IPS-20b (cell line): ENCODE data around the gene CDC73.

Experiments used
- H3K27ac ChIP-seq: one replicate; pipeline ENCODE4 v1.5.1; 2013; ENCODE audit warnings: low read length
- H3K27me3 ChIP-seq: 2 replicates; pipeline ENCODE4 v1.6.1; 2013; ENCODE audit warnings: mild to moderate bottlenecking, low read length, inconsistent platforms; ENCODE audit not compliant: insufficient read depth
- H3K36me3 ChIP-seq: 2 replicates; pipeline ENCODE4 v1.6.1; 2013; ENCODE audit warnings: low read depth, mild to moderate bottlenecking, inconsistent platforms, low read length, moderate library complexity; ENCODE audit not compliant: insufficient read depth
- H3K4me1 ChIP-seq: 2 replicates; pipeline ENCODE4 v1.6.1; 2013; ENCODE audit warnings: mild to moderate bottlenecking, control low read depth, inconsistent platforms, low read length, moderate library complexity; ENCODE audit not compliant: insufficient read depth
- H3K4me3 ChIP-seq: 2 replicates; pipeline ENCODE4 v1.5.1; 2013; ENCODE audit warnings: mild to moderate bottlenecking, low read length, inconsistent platforms
- H3K9ac ChIP-seq: 2 replicates; pipeline ENCODE4 v1.6.1; 2013; ENCODE audit warnings: low read depth, mild to moderate bottlenecking, inconsistent platforms, low read length, moderate library complexity
- H3K9me3 ChIP-seq: 2 replicates; pipeline ENCODE4 v1.6.1; 2013; ENCODE audit warnings: mild to moderate bottlenecking, low read depth, low read length, inconsistent platforms; ENCODE audit not compliant: insufficient read depth

The CDC73 gene

DNA sequence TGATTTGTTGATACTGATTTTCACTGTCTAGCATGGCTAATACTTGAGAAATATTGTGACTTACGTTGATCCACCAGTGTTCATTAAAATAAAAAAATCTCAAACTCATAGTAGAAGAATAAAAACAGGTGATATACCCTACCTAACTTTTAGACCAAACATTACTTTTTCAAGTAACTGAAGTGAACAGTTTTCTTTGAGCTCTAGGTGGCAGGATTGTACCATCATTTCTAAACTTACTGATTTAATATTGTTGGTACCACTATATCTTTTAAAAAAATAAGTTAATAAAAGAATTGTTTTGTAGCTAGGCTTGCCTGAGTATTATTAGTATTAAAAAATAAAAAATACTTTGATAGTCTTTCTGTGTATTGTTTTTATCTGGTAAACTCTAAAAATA, 21.5 kb downstream of the CDC73 start:
- H3K4me3 ChIP-seq: no peak overlapping the region
- no peak overlapping the region for H3K9ac ChIP-seq
- peaks cover 7% of the 10 kb centered on the region; the same call in 1 of the 2 replicates for H3K4me1 ChIP-seq
- H3K27ac ChIP-seq: no peak overlapping the region
- H3K36me3 ChIP-seq: peaks cover 92% of the 10 kb centered on the region
- H3K27me3 ChIP-seq: no peaks in the 10 kb centered on the region
- no peaks in the 10 kb centered on the region for H3K9me3 ChIP-seq

- Histone ChIP-seq H3K4me3 (no peak overlapping the region), H3K9me3 (no peaks in the 10 kb centered on the region), H3K36me3 (peaks cover 90% of the 10 kb centered on the region), H3K9ac (no peak overlapping the region), H3K27ac (no peak overlapping the region), H3K4me1 (peaks cover 7% of the 10 kb centered on the region; the same call in 1 of the 2 replicates), H3K27me3 (no peaks in the 10 kb centered on the region)
Measured at GRCh38 chr1:193144361-193144938, 22.6 kb downstream of the CDC73 start.

DNA sequence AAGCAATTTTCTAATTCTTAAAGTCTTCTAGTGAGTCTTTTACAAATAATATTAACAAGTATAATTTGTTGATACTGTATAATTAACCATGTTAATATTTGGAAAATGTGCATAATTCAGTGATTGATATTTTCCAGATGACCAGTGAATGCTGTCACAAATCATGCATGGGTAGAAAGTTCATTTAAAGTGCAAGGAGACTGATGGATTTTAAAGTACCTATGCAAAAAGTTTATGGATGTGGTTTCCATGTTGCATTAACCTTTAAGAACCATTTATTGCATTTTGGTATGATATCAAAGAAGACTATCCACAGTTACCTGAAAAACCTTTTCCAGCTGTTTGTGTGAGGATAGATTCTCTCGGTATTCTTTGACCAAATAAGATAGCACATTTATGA, 23.2 kb downstream of the CDC73 start:
- peaks cover 90% of the 10 kb centered on the region for H3K36me3 ChIP-seq
- H3K27ac ChIP-seq: no peak overlapping the region
- no peak overlapping the region for H3K4me3 ChIP-seq
- H3K9me3 ChIP-seq: no peaks in the 10 kb centered on the region
- H3K27me3 ChIP-seq: no peaks in the 10 kb centered on the region
- peaks cover 7% of the 10 kb centered on the region; the same call in 1 of the 2 replicates for H3K4me1 ChIP-seq
- H3K9ac ChIP-seq: no peak overlapping the region

DNA sequence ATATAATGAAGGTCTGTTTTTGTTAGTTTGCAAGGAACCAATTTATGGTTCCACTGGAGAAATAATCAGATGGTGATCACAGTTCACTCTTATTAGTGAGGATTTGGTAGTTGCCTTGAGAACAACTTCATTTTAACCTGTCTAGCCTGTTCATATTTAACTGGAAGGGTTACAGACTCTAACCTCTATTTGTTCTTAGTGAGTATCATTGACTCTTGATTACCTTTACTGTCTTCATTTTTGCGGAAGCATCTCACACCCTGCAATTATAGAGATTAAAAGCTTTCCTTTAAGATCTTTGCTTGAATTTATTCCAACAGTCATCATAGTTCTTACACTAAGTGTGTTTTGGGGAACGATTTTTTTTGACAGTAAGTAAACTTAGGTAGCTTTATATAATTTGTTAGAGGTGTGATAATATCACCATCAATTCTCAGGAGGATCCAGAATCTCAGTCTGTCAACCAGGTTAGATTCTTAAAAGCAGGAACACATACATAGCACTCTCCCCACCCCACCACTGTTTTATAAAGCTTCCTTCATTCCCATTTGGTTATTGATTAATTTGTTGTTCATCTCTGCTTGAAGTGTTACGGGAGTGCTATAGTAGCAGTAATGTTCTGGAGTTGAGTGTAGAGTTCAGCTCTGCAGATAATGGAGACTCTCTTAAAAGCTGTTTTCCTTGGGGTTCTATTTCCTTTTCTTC, 34.4 kb downstream of the CDC73 start:
- Histone ChIP-seq H3K4me1 (no peaks in the 10 kb centered on the region), H3K9me3 (no peaks in the 10 kb centered on the region), H3K27me3 (no peaks in the 10 kb centered on the region), H3K36me3 (peaks cover 48% of the 10 kb centered on the region), H3K4me3 (no peak overlapping the region), H3K27ac (no peak overlapping the region), H3K9ac (no peak overlapping the region)

DNA sequence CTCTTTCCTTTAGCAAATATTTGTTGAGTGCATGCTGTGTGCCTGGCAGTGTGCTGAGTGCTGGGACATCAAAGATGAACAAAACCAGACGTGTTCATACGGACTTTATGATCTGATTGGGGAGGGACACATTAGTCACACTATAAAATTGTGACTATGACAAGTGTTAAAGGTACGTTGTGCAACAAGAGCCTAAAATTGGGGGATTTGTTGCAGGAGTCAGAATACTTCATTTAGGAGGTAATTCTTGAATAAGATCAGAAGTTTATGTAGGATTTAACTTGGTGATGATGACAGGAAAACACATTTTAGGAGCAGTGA, 35.0 kb downstream of the CDC73 start:
- Histone ChIP-seq H3K27ac (no peak overlapping the region), H3K36me3 (peaks cover 44% of the 10 kb centered on the region), H3K9ac (no peak overlapping the region), H3K27me3 (no peaks in the 10 kb centered on the region), H3K4me3 (no peak overlapping the region), H3K9me3 (no peaks in the 10 kb centered on the region), H3K4me1 (no peaks in the 10 kb centered on the region)

GRCh38 chr1:193157360-193157759, 35.5 kb downstream of the CDC73 start:
- Histone ChIP-seq H3K4me1 (no peaks in the 10 kb centered on the region), H3K9me3 (no peaks in the 10 kb centered on the region), H3K36me3 (peaks cover 38% of the 10 kb centered on the region), H3K9ac (no peak overlapping the region), H3K27me3 (no peaks in the 10 kb centered on the region), H3K4me3 (no peak overlapping the region), H3K27ac (no peak overlapping the region)

GRCh38 chr1:193176113-193176512, 54.3 kb downstream of the CDC73 start:
- H3K27ac ChIP-seq: no peak overlapping the region
- no peak overlapping the region for H3K4me3 ChIP-seq
- H3K36me3 ChIP-seq: no peaks in the 10 kb centered on the region
- no peaks in the 10 kb centered on the region for H3K27me3 ChIP-seq
- H3K9me3 ChIP-seq: no peaks in the 10 kb centered on the region
- H3K9ac ChIP-seq: no peak overlapping the region
- no peaks in the 10 kb centered on the region for H3K4me1 ChIP-seq

GRCh38 chr1:193176788-193177187, 55.0 kb downstream of the CDC73 start:
- no peaks in the 10 kb centered on the region for H3K36me3 ChIP-seq
- no peaks in the 10 kb centered on the region for H3K9me3 ChIP-seq
- H3K9ac ChIP-seq: no peak overlapping the region
- no peaks in the 10 kb centered on the region for H3K4me1 ChIP-seq
- no peak overlapping the region for H3K27ac ChIP-seq
- no peak overlapping the region for H3K4me3 ChIP-seq
- H3K27me3 ChIP-seq: no peaks in the 10 kb centered on the region

DNA sequence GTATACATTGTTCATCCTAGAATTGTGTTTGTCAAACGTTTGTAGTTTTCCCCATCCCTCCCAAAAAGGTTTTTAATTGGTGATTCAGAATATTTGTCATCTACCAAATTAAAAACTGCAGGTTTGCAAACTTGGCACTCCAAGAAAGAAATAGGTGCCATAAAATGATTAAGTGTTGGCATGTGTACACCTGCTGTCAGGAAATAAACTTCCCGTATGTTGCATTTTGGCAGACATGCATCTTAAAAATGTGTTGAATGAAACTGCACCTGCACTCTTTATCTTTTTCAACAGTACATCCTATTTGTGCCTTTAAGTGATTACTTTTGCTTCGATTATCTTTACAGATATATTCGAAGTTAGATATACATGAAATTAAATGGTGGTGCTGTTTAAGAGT, 57.3 kb downstream of the CDC73 start:
- Histone ChIP-seq H3K27ac (no peak overlapping the region), H3K27me3 (no peaks in the 10 kb centered on the region), H3K9me3 (no peaks in the 10 kb centered on the region), H3K4me3 (no peak overlapping the region), H3K9ac (no peak overlapping the region), H3K4me1 (no peaks in the 10 kb centered on the region), H3K36me3 (no peaks in the 10 kb centered on the region)

GRCh38 chr1:193181536-193181935, 59.7 kb downstream of the CDC73 start:
- no peaks in the 10 kb centered on the region for H3K27me3 ChIP-seq

GRCh38 chr1:193181985-193182384, 60.2 kb downstream of the CDC73 start:
- Histone ChIP-seq H3K4me1 (peaks cover 8% of the 10 kb centered on the region), H3K4me3 (no peak overlapping the region), H3K36me3 (no peaks in the 10 kb centered on the region), H3K27me3 (no peaks in the 10 kb centered on the region), H3K27ac (no peak overlapping the region), H3K9ac (no peak overlapping the region), H3K9me3 (no peaks in the 10 kb centered on the region)

More at GRCh38 chr1:193181536-193181935, 59.7 kb downstream of the CDC73 start:
- H3K9ac ChIP-seq: no peak overlapping the region
- no peak overlapping the region for H3K4me3 ChIP-seq
- no peaks in the 10 kb centered on the region for H3K9me3 ChIP-seq
- no peak overlapping the region for H3K27ac ChIP-seq
- H3K4me1 ChIP-seq: peaks cover 6% of the 10 kb centered on the region
- H3K36me3 ChIP-seq: no peaks in the 10 kb centered on the region

- H3K9ac ChIP-seq: no peak overlapping the region
- H3K27me3 ChIP-seq: no peaks in the 10 kb centered on the region
- H3K36me3 ChIP-seq: no peaks in the 10 kb centered on the region
- peaks cover 8% of the 10 kb centered on the region for H3K4me1 ChIP-seq
- no peak overlapping the region for H3K27ac ChIP-seq
- no peaks in the 10 kb centered on the region for H3K9me3 ChIP-seq
- no peak overlapping the region for H3K4me3 ChIP-seq
Measured at GRCh38 chr1:193183019-193183627, 61.3 kb downstream of the CDC73 start.
